ENCODE measurements around the gene ZNF710.
"Not testable (repeated sequence)": the region's sequence is repeated elsewhere in the genome, so short reads cannot be mapped to it uniquely, and the experiment has no call there.

The ZNF710 gene

GRCh38 chr15:90062973-90063769 lies 62.0 kb downstream of the ZNF710 start:
- no peak for DNase-seq

DNA sequence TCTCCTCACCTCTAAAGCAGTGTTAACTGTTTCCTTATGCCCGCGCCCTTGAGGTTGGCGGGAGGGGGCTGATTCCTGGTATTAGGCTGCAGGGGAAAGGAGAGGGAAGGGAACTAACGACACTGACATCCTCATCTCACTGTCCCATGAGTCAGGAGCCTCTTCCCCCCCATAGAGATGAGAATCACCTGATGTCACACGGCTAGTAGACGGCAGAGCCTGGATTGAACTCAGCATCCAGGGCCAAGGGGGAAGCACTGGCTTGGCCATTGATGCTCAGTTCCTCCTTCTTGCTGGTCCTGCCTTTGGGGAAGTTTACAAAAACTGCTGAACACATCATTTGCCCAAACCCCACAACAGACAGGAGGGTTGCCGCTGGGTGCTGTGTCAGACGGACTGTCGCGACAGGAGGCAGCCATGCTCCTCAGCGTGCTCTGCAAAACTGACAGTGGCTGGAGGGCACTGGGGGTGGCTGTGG lies 62.7 kb downstream of the ZNF710 start:
- DNase-seq = peak; percentile 85

DNA sequence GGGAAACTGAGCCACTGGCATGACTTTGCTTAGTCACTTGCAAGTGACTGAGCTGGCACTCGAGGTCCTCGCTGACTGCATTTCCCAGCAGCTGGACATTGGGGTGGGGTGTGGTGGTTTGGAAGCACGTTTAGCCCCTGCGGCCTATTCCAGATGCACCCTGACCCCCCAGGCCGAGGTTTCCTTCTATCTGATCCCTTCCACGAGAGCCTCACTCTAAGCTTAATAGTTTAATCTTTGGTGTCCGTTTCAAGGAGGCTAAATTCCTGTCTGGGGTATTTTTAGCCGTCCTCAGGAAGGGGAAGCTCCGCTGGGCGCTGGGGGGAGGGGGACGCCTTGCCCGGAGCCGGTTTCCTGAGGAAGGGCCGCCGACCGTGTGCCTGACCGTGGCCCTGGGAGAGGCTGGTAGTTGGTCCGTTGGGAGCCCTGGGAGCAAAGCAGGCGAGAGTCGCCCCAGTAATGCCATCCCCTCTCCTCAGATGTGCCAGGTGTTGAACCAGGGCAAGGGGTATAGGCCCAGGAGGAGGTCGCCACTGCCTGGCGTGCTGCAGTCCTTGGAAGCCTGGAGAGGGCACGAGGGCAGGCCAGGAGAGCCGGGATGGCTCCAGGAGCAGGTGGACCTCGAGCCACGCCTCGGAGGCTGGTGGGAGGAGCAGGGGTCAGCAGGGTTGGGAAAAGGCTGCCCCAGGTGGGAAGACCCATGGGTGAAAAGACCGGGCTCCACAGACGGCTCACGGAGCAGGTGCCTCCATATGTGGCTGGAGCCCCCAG lies 64.0 kb downstream of the ZNF710 start:
- peak; percentile 22 for DNase-seq

DNA sequence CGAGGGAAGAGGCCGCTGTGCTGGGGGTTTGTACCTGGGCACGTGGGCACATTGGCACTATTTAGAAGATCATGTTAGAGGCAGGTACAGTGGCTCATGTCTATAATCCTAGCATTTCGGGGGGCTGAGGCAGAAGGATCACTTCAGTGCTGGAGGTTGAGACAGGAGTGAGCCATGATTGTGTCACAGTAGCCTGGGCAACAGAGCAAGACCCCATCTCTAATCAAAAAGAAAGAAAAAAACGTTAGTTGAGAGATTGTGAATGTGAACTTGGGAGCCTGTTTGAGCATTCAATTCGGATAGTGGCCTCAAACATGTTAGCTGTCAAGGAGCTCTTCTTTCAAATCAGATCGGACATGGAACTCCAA lies 64.5 kb downstream of the ZNF710 start:
- DNase-seq = no peak

GRCh38 chr15:90067181-90067952 lies 66.2 kb downstream of the ZNF710 start:
- DNase-seq = no peak

GRCh38 chr15:90067953-90068606 lies 67.0 kb downstream of the ZNF710 start:
- no peak for DNase-seq

- not testable (repeated sequence) for DNase-seq
Observed at GRCh38 chr15:90070623-90071022, 69.5 kb downstream of the ZNF710 start.

GRCh38 chr15:90071220-90071807 lies 70.2 kb downstream of the ZNF710 start:
- DNase-seq = peak; percentile 74

DNA sequence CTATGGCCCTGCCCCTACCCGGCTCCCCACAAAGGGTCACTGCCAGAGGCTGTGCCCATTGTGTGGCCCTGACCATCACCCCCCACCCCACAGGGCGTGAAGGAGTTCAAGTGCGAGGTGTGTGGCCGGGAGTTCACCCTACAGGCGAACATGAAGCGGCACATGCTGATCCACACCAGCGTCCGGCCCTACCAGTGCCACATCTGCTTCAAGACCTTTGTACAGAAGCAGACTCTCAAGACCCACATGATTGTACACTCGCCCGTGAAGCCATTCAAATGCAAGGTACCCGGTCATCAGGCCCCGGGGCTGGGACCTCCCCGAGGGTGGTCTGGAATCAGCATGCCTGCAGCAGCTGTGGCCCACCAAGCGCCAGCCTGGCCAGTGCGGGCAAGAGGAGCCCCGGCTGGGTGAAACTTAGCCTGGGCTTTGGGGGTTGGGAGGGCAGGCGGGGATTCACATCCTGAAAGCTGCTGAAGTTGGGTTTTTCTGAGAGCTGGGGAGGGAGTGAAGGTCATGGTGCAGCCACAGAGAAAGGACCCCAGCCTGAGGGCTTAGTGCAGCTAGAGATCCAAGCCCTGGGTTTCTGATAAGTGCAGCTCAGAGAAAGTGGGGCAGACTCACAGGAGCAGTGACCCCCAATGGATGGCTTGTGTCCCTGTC lies 72.0 kb downstream of the ZNF710 start:
- DNase-seq = no peak

DNA sequence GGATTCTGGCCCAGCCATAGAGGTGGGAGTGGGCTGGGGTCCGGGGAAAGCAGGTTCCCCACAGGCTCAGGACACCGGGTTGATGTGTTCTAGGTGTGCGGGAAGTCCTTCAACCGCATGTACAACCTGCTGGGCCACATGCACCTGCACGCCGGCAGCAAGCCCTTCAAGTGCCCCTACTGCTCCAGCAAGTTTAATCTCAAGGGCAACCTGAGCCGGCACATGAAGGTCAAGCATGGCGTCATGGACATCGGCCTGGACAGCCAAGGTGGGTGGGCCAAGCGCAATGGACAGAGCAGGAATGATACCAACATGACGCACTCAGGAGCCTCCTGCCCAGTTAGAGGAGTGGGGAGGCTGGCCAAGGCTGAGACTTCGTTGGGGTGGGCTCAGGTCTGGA lies 72.9 kb downstream of the ZNF710 start:
- no peak for DNase-seq

GRCh38 chr15:90074916-90075315 lies 73.8 kb downstream of the ZNF710 start:
- peak; percentile 8 for DNase-seq

DNA sequence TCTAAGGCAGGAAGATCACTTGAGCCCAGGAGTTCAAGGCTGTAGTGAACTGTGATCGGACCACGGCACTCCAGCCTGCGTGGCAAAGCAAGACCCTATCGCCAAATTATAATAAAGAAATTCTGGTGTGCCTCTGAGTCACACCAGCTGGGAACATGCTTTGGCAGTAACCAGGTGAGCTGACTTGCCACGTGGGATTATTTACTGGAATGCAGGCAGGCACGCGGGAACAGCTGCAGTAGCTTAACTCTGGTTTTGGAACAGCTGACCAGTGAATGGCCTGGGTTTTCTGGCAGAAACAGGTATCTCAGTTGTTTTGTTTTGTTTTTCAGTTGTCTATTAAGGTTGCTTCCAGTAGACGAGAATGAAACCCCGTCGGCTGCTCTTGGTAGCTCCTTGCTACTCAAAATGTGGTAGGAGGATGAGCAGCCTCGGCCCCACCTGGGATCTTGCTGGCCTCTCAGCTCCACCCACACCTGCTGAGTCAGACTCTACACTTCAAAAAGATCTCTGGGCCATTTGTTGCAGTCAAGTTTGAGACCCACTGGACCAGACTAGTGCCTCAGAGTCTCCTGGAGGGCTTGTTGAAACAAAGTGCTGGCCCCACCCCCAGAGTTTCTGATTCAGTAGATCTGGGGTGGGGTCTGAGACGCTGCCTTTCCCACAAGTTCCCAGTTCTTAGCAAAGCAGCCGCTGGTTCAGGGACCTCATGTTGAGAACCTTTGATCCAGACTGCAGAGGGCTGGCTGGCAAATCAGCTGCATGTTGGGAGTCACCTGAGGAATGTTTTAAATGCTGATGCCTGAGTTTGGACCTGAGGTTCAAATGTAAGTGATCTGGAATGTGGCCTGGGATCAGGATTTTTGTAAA lies 74.5 kb downstream of the ZNF710 start:
- no peak for DNase-seq

DNA sequence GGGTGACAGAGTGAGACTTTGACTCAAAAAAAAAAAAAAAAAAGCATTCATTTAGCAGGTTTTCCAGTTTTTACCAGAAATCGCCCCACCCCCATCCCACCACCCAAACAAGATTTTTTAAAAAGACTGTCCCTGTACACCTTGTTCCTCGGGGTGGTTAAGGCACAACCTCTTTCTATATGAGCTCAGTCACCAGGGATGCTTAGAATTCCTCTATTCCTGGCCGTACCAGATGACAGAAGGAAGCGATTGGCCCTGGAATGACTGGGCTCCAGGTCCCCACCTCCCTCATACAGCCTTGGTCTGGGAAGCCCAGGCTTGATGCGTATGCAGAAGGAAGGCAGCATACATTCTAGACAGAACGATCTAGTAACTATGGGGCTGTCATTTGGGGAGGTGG lies 75.6 kb downstream of the ZNF710 start:
- no peak for DNase-seq

DNA sequence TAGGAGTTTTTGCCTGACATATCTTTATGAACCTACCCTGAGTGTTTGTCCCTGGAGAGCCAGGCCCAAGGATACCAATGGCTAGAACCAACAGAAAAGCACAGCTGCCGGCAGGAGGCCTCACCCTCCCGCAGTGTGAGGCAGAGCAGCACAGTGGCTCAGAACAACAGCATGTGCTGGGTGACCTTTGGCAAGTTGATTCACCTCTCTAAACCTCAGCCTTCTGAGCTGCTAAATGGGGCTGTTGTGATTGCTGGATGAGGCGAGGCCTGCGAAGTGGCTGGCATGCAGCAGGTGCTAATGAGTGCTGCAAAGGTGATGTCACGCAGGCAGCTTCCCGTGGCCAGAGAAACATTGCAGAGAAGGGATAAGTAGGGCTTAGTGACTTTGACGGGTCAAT lies 77.8 kb downstream of the ZNF710 start:
- DNase-seq = no peak

DNA sequence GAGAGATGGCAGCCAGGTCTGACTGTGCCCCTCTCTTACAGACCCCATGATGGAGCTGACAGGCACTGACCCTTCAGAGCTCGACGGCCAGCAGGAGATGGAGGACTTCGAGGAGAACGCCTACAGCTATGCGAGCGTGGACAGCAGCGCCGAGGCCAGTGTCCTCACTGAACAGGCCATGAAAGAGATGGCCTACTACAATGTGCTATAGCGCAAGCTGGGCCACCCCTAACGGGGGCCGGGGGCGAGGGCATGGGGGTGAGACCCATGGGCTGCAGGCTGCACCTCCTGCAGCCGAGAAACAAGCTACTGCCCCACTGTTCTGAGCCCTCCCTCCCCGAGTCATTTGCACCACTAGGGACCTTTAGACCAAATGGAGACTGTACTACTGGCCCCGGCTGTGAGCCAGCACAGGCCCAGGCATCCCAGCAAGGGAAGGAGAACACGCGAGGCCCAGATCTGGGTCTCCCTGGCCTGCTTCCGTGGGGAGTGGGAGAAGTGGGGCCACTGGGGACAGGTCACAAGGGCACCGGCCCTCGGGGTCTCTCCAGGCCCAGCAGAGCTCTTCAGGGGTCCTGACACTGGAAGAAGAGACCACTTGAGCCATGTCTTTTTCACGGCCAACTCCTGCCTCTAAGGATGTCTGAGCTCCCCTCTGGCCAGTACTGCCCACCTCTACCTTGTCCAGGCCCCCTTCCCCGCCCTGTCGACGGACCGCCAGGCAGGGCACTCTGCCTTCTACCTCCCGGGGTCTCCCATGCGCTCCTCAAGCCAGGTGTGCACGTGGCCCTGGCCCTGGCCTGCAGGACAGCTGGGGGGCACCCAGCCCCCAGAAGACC lies 78.7 kb downstream of the ZNF710 start:
- DNase-seq = no peak

GRCh38 chr15:90080458-90080755 lies 79.3 kb downstream of the ZNF710 start:
- DNase-seq = no peak

DNA sequence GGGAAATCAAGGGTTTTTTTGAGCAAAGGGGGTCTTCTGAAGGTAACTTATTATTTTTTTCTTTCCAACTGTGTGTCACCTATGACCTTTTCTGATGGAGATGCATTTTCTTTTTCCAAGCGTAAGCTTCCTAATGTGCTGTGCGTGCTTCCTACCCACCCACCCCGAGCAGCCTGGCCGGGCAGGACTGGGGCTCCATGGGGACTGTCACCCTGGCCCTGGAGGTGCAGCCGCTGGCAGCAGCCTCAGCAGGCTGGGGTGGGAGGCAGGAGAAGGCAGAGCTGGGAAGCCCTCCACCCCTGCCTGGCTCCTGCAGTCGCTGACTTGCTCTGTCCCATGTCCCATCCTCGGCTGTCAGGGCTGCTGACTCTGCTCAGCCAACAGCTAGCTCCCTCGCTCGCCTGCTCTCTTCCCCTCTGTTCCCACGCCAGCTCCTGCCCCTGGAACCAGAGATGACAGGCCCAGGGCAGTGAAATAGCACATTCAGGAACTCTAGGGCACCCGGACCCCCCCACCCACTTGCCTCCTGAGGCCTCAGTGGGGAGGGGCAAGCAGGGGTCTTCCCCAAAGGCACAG lies 79.8 kb downstream of the ZNF710 start:
- DNase-seq = no peak

GRCh38 chr15:90082140-90082715 lies 81.1 kb downstream of the ZNF710 start:
- DNase-seq = no peak

GRCh38 chr15:90083419-90083818 lies 82.3 kb downstream of the ZNF710 start:
- no peak for DNase-seq

Data from MV-4-11 (cell line).